GM12878 (cell line): ENCODE measurements around the gene ZSCAN9.

Experiments
- HCFC1 ChIP-seq: fragments of 150-350 bp; IDR thresholded peaks from 2 replicates; pipeline ENCODE4 v1.6.1; 2014; ENCODE audit warnings: low read length
- HDGF ChIP-seq: fragments of 450-650 bp; IDR thresholded peaks from 2 replicates; pipeline ENCODE4 v1.6.1; 2016; ENCODE audit warnings: antibody characterized with exemption
- RCOR1 ChIP-seq: conservative IDR thresholded peaks from 2 replicates; pipeline ENCODE4 v1.6.1; 2012; ENCODE audit warnings: low read depth, low read length, improper control_type of control experiment
- SUPT20H ChIP-seq: IDR thresholded peaks from 2 replicates; pipeline ENCODE4 v1.6.1; 2011; ENCODE audit warnings: low read depth, mild to moderate bottlenecking, low read length, moderate library complexity, borderline replicate concordance; ENCODE audit not compliant: control insufficient read depth

- no peak for TF ChIP-seq HDGF
- TF ChIP-seq RCOR1 = no peak
- TF ChIP-seq HCFC1 = no peak
- no peak for TF ChIP-seq SUPT20H
Measured at GRCh38 chr6:28281288-28282064, 56.4 kb downstream of the ZSCAN9 start, which contains the start of gene PGBD1.
